22Rv1 (cell line): ENCODE data around the gene METTL13.
A peak's percentile ranks its signal among the peaks of the same experiment; 100 is the strongest.

Experiments
- H3K27ac ChIP-seq: fragments of 450-650 bp; 2 replicates; pipeline ENCODE4 v1.5.1; 2017
- ZFX ChIP-seq: fragments of 450-650 bp; IDR thresholded peaks from 2 replicates; pipeline ENCODE4 v1.6.1; 2017; ENCODE audit warnings: antibody characterized with exemption, borderline replicate concordance
- TF ChIP-seq, protein P1 (sequence below): fragments of 450-650 bp; IDR thresholded peaks from 2 replicates; pipeline ENCODE4 v1.5.1; 2017; ENCODE audit warnings: mild to moderate bottlenecking

METTL13 gene

DNA sequence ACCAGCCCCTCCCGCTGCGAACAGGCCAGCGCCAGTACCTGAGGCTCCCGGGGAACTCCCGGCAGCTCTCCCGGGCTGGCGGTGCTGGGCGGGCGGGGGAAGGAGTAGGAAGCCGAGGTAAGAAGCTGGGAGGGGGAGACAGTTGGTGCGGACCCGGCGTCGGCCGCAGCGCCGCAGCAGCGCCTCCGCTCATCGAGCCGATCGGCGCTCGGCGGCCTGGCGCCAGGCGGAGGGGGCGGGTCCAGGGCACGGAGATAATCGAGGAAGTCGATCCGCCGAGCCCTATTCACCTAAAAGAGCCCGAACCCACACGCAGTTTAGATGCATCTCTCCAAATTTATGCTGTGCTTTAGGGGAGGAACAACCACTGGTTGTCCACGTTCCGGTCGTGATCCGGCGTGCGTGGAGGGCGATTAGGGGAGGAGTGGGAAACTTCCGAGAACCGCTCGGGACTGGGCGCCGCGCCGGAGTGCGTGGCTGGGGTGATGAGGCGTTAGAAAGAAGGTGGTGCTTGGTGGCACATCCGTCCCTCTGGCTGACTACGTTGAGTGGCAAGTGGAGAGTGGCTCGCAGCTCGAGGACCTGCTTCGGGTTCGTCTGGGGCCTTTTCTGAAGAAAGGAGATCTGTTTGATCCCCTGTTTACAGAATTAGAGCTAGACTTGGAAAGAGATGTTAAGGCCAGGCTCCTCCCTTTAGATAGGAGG is 39.4 kb upstream of the METTL13 start, which contains the start of gene VAMP4:
Gene VAMP4 (minus strand): TSS at position 194 of the 705 bp plus-strand sequence. CDS start 3,651 bp downstream, outside the sequence.
- H3K27ac ChIP-seq, result peak within 1 kb of the TSS; percentile 98
- TF ChIP-seq, protein P1, sequence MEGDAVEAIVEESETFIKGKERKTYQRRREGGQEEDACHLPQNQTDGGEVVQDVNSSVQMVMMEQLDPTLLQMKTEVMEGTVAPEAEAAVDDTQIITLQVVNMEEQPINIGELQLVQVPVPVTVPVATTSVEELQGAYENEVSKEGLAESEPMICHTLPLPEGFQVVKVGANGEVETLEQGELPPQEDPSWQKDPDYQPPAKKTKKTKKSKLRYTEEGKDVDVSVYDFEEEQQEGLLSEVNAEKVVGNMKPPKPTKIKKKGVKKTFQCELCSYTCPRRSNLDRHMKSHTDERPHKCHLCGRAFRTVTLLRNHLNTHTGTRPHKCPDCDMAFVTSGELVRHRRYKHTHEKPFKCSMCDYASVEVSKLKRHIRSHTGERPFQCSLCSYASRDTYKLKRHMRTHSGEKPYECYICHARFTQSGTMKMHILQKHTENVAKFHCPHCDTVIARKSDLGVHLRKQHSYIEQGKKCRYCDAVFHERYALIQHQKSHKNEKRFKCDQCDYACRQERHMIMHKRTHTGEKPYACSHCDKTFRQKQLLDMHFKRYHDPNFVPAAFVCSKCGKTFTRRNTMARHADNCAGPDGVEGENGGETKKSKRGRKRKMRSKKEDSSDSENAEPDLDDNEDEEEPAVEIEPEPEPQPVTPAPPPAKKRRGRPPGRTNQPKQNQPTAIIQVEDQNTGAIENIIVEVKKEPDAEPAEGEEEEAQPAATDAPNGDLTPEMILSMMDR, result no peak
- no peak for TF ChIP-seq ZFX

DNA sequence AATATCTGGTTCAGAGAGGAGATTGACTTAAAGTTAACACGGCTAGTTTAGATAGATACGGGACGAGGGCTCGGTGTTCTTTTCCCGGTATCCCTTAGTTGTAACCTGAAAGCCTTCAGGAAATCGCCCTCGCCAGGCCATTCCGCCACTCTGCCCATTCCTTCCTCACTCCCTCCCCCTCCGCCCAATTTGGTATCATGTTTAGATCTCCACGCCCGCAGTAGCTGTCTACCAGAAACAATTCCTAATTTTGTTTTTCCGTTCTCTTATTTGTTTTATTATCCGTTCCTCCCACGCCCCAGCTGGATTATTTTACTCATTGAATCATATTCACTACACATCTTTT is 38.9 kb upstream of the METTL13 start:
- no peak for TF ChIP-seq ZFX
- TF ChIP-seq, protein P1, result no peak
- peak overlapping the region; percentile 98 for H3K27ac ChIP-seq

DNA sequence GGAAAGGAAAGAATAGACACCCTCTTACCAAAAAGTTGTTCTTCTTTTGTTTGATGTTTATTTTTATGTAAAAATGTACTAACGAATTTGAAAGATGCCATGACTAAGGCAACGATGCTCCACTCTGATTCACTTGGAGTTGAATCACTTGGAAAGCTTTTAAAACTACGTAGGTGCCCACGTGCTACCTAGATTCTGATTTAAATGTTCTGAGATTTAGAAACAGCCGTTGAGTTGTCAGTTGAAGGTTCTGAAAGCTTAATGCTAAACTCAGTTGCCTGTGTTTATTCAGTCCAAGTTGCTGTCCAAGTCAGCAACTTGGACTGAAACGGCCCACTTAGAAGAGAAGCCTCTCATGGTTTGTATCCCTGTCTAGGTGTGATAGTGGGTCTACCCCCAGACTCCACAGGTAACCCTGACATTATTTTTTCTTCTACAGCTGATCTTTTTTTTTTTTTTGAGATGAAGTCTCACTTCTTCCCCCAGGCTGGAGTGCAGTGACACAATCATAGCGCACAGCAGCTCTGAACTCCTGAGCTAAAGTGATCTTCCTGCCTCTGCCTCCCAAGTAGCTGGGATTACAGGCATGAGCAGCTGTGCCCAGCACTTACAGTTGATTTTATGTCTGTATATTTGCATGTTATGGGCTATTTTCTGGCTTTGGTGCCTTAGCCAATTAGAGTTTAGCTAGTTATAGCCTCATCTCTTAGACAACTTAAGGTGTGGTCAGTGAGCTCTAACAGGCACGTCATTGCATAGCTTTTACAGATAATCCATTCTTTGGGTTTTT is 38.2 kb upstream of the METTL13 start:
- H3K27ac ChIP-seq, result peak overlapping the region; percentile 98
- TF ChIP-seq ZFX, result no peak
- TF ChIP-seq, protein P1, result no peak

DNA sequence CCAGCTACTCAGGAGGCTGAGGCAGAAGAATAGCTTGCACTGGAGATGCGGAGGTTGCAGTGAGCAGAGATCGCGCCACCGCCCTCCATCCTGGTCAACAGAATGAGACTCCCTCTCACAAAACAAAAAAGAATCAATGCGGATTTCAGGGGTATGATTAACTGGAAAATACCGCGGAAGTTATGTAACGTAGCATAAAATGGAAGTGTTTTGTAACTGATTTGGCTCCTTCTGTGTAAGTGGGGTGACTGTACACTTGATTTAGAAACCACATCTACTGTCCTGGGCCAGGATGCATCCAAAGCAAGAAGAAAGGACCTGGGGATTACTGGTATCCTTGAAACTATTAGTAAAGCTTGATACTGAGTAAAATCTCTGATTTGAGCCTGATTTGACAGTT is 36.5 kb upstream of the METTL13 start:
- TF ChIP-seq ZFX, result no peak
- TF ChIP-seq, protein P1, result no peak
- no peak overlapping the region for H3K27ac ChIP-seq

DNA sequence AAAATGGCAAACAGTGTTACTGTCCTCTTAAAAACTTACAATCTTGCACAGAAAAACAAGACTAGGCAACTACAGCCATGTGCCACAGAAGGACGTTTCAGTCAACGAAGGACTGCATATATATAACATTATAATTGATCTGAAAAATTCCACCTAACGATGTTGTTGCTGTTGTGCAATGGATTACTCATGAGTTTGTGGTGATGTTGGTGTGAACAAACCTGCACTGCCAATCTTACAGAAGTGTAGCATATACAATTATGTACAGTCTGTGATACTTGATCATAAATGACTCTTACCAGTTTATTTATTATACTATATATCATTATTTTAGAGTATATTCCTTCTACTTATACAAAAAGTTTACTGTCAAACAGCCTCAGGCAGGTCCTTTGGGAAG is 32.8 kb upstream of the METTL13 start:
- no peak overlapping the region for H3K27ac ChIP-seq
- TF ChIP-seq, protein P1, result no peak
- TF ChIP-seq ZFX, result no peak

DNA sequence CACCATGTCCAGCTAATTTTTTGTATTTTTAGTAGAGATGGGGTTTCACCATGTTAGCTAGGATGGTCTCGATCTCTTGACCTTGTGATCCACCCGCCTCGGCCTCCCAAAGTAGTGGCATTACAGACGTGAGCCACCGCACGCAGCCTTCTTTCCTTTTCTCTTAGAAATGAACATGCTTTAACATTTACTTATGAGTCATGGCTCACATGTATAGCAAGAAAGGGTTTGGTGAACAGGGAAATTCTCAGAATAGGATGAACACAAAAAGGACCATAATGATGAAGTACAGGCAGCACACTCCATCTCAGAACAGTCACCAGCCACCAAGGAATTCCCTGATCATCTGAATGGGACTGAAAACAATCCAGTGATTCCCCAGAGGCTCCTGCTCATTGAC is 30.2 kb upstream of the METTL13 start:
- no peak for TF ChIP-seq ZFX
- TF ChIP-seq, protein P1, result no peak
- H3K27ac ChIP-seq, result no peak overlapping the region

- no peak overlapping the region for H3K27ac ChIP-seq
- TF ChIP-seq, protein P1, result no peak
- TF ChIP-seq ZFX, result no peak
These were observed 28.3 kb upstream of the METTL13 start for GRCh38 chr1:171753182-171753581.
